Choroid plexus epithelial cell (primary cell): ENCODE results near the gene ANKRD60.

ENCODE experiments used
- DNase-seq: peaks from one replicate; pipeline ENCODE4 v3.0.0-alpha.2; 2010; ENCODE audit warnings: low read depth
- H3K4me3 ChIP-seq: 2 replicates; pipeline ENCODE4 v1.5.1; 2011; ENCODE audit warnings: low read depth, mild to moderate bottlenecking, control low read depth, low read length, moderate library complexity
- CTCF ChIP-seq: conservative IDR thresholded peaks from 2 replicates; pipeline ENCODE4 v1.5.1; 2011; ENCODE audit warnings: low read depth, mild to moderate bottlenecking, control low read depth, inconsistent platforms, low read length, moderate library complexity

The ANKRD60 gene

GRCh38 chr20:58202044-58202443 is 26.4 kb downstream of the ANKRD60 start:
- no peak for TF ChIP-seq CTCF
- DNase-seq: no peak
- H3K4me3 ChIP-seq: no peak overlapping the region

- TF ChIP-seq CTCF: no peak
- no peak overlapping the region for H3K4me3 ChIP-seq
- DNase-seq: no peak
These were observed 26.8 kb downstream of the ANKRD60 start for GRCh38 chr20:58201616-58202015.

- DNase-seq: no peak
- no peak for TF ChIP-seq CTCF
- no peak overlapping the region for H3K4me3 ChIP-seq
These were observed 29.0 kb downstream of the ANKRD60 start for GRCh38 chr20:58199469-58199868.

- H3K4me3 ChIP-seq: no peak overlapping the region
- TF ChIP-seq CTCF: no peak
- DNase-seq: no peak
These were observed 29.5 kb downstream of the ANKRD60 start for GRCh38 chr20:58198901-58199355.

GRCh38 chr20:58198384-58198783 is 30.1 kb downstream of the ANKRD60 start:
- TF ChIP-seq CTCF: no peak
- H3K4me3 ChIP-seq: no peak overlapping the region
- no peak for DNase-seq

- TF ChIP-seq CTCF: no peak
- no peak for DNase-seq
- no peak overlapping the region for H3K4me3 ChIP-seq
These were observed 31.3 kb downstream of the ANKRD60 start for GRCh38 chr20:58197185-58197469.

GRCh38 chr20:58196402-58197184 is 31.9 kb downstream of the ANKRD60 start:
- no peak for DNase-seq
- H3K4me3 ChIP-seq: no peak overlapping the region
- no peak for TF ChIP-seq CTCF
